Karpas-422 (cell line): ENCODE measurements around the gene CNOT4. TPM values are rescaled to one million over a fixed set of nuclear protein-coding genes. Genes with fewer than 3 reads are reported as not detected.
"Not testable (repeated sequence)": the region's sequence is repeated elsewhere in the genome, so short reads cannot be mapped to it uniquely, and the experiment has no call there.

Experiments
- DNase-seq: peaks from one replicate; pipeline ENCODE4 v3.0.0-alpha.2; 2015
- H2AFZ ChIP-seq: fragments of 200-600 bp; sonication (generic); 2 replicates; pipeline ENCODE4 v1.6.1; 2014; ENCODE audit warnings: antibody characterized with exemption, low read length, mixed read lengths
- H3K27ac ChIP-seq: fragments of 200-600 bp; sonication (generic); 2 replicates; pipeline ENCODE4 v1.5.1; 2014; ENCODE audit warnings: mild to moderate bottlenecking, low read length, moderate library complexity
- H3K27me3 ChIP-seq: fragments of 200-600 bp; sonication (generic); 2 replicates; pipeline ENCODE4 v1.6.1; 2014; ENCODE audit warnings: low read length, mixed read lengths
- H3K36me3 ChIP-seq: fragments of 200-600 bp; sonication (generic); 2 replicates; pipeline ENCODE4 v1.6.1; 2014; ENCODE audit warnings: low read length, mixed read lengths; ENCODE audit not compliant: insufficient read depth
- H3K4me1 ChIP-seq: fragments of 200-600 bp; sonication (generic); 2 replicates; pipeline ENCODE4 v1.6.1; 2014; ENCODE audit warnings: mild to moderate bottlenecking, low read length, mixed read lengths
- H3K4me2 ChIP-seq: fragments of 200-600 bp; sonication (generic); 2 replicates; pipeline ENCODE4 v1.6.1; 2014; ENCODE audit warnings: low read length, low read depth, mild to moderate bottlenecking; ENCODE audit not compliant: poor library complexity, severe bottlenecking
- H3K4me3 ChIP-seq: fragments of 200-600 bp; sonication (generic); 2 replicates; pipeline ENCODE4 v1.5.1; 2014; ENCODE audit warnings: mild to moderate bottlenecking, antibody characterized with exemption, low read length, mixed read lengths
- H3K79me2 ChIP-seq: fragments of 200-600 bp; sonication (generic); 2 replicates; pipeline ENCODE4 v1.6.1; 2014; ENCODE audit warnings: mild to moderate bottlenecking, low read length, mixed read lengths
- H3K9ac ChIP-seq: fragments of 200-600 bp; sonication (generic); 2 replicates; pipeline ENCODE4 v1.6.0; 2014; ENCODE audit warnings: low read length
- H3K9me2 ChIP-seq: fragments of 200-600 bp; sonication (generic), shearing (Covaris generic); replicated peaks from 2 replicates; pipeline ENCODE4 v1.6.0; 2014; ENCODE audit warnings: mild to moderate bottlenecking, low read length, moderate library complexity; ENCODE audit not compliant: insufficient read depth
- H3K9me3 ChIP-seq: fragments of 300-700, 200-600 bp; sonication (generic); 2 replicates; pipeline ENCODE4 v1.6.1; 2014; ENCODE audit warnings: low read length, mixed read lengths
- H4K20me1 ChIP-seq: fragments of 200-600 bp; sonication (generic); 2 replicates; pipeline ENCODE4 v1.6.1; 2014; ENCODE audit warnings: mild to moderate bottlenecking, antibody characterized with exemption, low read length, low read depth; ENCODE audit not compliant: insufficient read depth
- total RNA-seq: library from RNA; depleted of rRNA; stranded (reverse); fragments of >200 nt; shearing (Covaris generic); gene quantifications from 2 replicates; pipeline ENCODE4 v1.2.3, GENCODE V29; 2014; ENCODE audit warnings: low replicate concordance

The CNOT4 gene
- total RNA-seq, 1 experiment from 2014 or later, result 25.9 TPM

- Histone ChIP-seq H3K9me3 (no peaks in the 10 kb centered on the region), H3K9ac (no peak overlapping the region), H3K36me3 (peaks cover 10% of the 10 kb centered on the region; the same call in 1 of the 2 replicates), H2AFZ (no peak overlapping the region), H3K27ac (no peak overlapping the region), H4K20me1 (no peaks in the 10 kb centered on the region), H3K27me3 (no peaks in the 10 kb centered on the region), H3K4me1 (no peaks in the 10 kb centered on the region), H3K4me2 (no peak overlapping the region), H3K79me2 (peaks cover 100% of the 10 kb centered on the region), H3K4me3 (no peak overlapping the region), H3K9me2 (no peaks in the 10 kb centered on the region)
- DNase-seq, result no peak
These were observed 20.1 kb downstream of the CNOT4 start for GRCh38 chr7:135489791-135490190.

DNA sequence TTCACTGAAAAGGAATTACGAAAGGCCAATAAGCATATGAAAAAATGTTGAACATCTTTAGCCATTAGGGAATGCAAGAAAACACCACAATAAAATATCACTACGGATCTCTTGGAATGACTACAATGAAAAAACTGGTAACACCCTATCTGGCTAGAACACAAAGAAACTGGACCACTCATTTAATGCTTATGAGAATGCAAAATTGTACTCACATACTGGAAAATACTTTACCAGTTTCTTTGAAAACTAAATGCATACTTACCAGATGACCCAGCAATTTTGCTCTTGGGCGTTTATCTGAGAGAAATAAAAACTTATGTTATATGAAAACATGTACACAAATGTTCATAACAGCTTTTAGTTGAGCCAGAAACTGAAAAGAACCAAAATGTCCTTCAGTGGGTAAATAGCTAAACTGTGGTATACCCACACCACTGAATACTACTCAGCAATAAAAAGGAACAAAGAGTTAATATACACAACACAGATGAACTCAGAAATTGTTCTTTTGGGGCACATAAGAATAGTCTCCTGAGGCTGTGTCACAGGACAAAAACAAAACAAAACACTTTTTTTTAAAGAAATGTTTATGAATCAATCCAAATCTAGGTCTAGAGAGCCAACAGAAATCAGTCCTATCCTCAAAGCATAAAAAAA lies 23.5 kb downstream of the CNOT4 start:
- no peaks in the 10 kb centered on the region for H3K4me1 ChIP-seq
- no peak for DNase-seq
- H3K27ac ChIP-seq, result no peak overlapping the region
- peaks cover 100% of the 10 kb centered on the region for H3K79me2 ChIP-seq
- no peak overlapping the region for H2AFZ ChIP-seq
- no peaks in the 10 kb centered on the region for H3K9me3 ChIP-seq
- H3K36me3 ChIP-seq, result peaks cover 6% of the 10 kb centered on the region; the same call in 1 of the 2 replicates
- no peaks in the 10 kb centered on the region for H4K20me1 ChIP-seq
- no peak overlapping the region for H3K4me3 ChIP-seq
- H3K9ac ChIP-seq, result no peak overlapping the region
- H3K9me2 ChIP-seq, result no peaks in the 10 kb centered on the region
- no peaks in the 10 kb centered on the region for H3K27me3 ChIP-seq
- H3K4me2 ChIP-seq, result no peak overlapping the region

DNA sequence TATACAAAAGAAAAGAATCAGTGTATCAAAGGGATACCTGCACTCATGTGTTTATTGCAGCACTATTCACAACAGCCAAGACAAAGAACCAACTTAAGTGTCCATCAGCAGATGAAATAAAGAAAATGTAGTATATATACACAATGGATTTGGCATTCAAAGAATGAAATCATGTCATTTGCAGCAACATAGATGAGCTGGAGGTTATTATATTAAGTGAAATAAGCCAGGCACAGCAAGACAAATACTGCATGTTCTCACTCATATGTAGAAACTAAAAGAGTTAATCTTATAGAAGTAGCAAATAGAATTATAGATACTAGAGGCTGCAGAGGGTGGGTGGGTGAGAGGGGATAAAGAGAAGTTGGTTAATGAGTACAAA lies 28.3 kb downstream of the CNOT4 start:
- no peak for DNase-seq
- H3K4me3 ChIP-seq, result no peak overlapping the region
- no peaks in the 10 kb centered on the region for H4K20me1 ChIP-seq
- H3K27ac ChIP-seq, result no peak overlapping the region
- H3K9ac ChIP-seq, result no peak overlapping the region
- H3K4me1 ChIP-seq, result no peaks in the 10 kb centered on the region
- H3K79me2 ChIP-seq, result peaks cover 97% of the 10 kb centered on the region
- no peaks in the 10 kb centered on the region for H3K9me2 ChIP-seq
- H3K36me3 ChIP-seq, result peaks cover 3% of the 10 kb centered on the region; the same call in 1 of the 2 replicates
- H2AFZ ChIP-seq, result no peak overlapping the region
- H3K9me3 ChIP-seq, result no peaks in the 10 kb centered on the region
- no peaks in the 10 kb centered on the region for H3K27me3 ChIP-seq
- H3K4me2 ChIP-seq, result no peak overlapping the region

- H3K4me3 ChIP-seq, result no peak overlapping the region
- no peaks in the 10 kb centered on the region for H3K9me2 ChIP-seq
- no peaks in the 10 kb centered on the region for H4K20me1 ChIP-seq
- H3K79me2 ChIP-seq, result peaks cover 97% of the 10 kb centered on the region
- no peak overlapping the region for H3K27ac ChIP-seq
- no peaks in the 10 kb centered on the region; the same call in 1 of the 2 replicates for H3K36me3 ChIP-seq
- no peaks in the 10 kb centered on the region for H3K27me3 ChIP-seq
- H3K4me2 ChIP-seq, result no peak overlapping the region
- no peaks in the 10 kb centered on the region for H3K4me1 ChIP-seq
- H3K9me3 ChIP-seq, result no peaks in the 10 kb centered on the region
- no peak overlapping the region for H2AFZ ChIP-seq
- DNase-seq, result no peak
- no peak overlapping the region for H3K9ac ChIP-seq
These were observed 28.8 kb downstream of the CNOT4 start for GRCh38 chr7:135480966-135481597.

DNA sequence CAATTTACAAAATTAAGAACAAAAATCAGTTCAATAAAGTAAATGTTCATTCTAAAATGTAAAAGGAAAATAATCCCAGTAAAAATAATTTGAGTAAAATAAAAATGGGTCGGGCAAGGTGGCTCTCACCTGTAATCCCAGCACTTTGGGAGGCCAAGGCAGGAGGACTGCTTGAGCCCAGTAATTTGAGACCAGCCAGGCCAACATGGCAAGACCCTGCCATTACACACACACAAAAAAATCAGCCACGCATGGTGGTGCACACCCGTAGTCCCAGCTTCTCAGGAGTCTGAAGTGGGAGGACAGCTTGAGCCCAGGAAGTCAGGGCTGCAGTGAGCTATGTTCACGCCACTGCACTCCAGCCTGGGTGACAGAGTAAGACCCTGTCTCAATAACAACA lies 34.4 kb downstream of the CNOT4 start:
- Histone ChIP-seq H3K9ac (no peak overlapping the region), H3K9me2 (no peaks in the 10 kb centered on the region), H3K9me3 (no peaks in the 10 kb centered on the region), H3K4me3 (no peak overlapping the region), H3K27ac (no peak overlapping the region), H3K27me3 (no peaks in the 10 kb centered on the region), H4K20me1 (no peaks in the 10 kb centered on the region), H3K36me3 (no peaks in the 10 kb centered on the region), H3K4me1 (peaks cover 10% of the 10 kb centered on the region), H2AFZ (no peak overlapping the region), H3K4me2 (no peak overlapping the region), H3K79me2 (peaks cover 92% of the 10 kb centered on the region)
- DNase-seq, result no peak

DNA sequence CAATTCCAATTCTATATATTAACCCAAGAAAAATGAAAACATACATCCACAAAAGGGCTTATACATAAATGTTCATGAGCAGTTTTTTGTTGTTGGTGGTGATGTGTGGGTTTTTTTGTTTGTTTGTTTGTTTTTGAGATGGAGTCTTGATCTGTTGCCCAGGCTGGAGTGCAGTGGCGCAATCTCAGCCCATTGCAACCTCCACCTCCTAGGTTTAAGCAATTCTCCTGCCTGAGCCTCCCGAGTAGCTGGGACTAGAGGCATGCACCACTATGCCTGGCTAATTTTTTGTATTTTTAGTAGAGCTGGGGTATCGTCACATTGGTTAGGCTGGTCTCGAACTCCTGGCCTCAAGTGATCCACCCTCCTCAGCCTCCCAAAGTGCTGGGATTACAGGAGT lies 40.2 kb downstream of the CNOT4 start:
- H3K9me2 ChIP-seq, H4K20me1 ChIP-seq, H3K36me3 ChIP-seq, H3K4me1 ChIP-seq, H3K27me3 ChIP-seq, H3K9me3 ChIP-seq, H3K4me2 ChIP-seq, H3K27ac ChIP-seq, H3K4me3 ChIP-seq, H3K9ac ChIP-seq, H2AFZ ChIP-seq, DNase-seq: not testable (repeated sequence)
- peaks cover 84% of the 10 kb centered on the region for H3K79me2 ChIP-seq

DNA sequence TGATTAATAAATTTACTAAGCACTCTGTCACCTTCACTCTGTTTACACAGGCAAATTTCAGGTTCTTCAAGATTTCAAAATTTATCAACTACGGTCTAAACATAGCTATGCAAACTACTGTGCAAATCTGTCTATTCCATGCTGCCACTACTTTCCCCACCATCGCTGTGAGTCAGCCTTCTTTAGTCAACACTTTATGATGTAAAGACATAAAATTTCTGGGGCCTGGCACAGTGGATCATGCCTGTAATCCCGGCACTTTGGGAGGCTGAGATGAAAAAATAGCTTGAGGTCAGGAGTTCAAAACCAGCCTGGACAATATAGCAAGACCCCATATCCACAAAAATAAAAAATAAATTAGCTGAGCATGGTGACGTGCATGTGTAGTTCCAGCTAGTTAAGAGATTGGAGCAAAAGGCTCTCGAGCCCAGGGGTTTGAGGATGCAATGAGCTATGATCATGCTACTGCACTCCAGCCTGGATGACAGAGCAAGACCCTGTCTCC lies 42.6 kb downstream of the CNOT4 start:
- Histone ChIP-seq H3K4me2 (no peak overlapping the region), H3K27me3 (no peaks in the 10 kb centered on the region), H3K27ac (no peak overlapping the region), H3K4me1 (peaks cover 17% of the 10 kb centered on the region), H4K20me1 (no peaks in the 10 kb centered on the region), H3K4me3 (no peak overlapping the region), H3K79me2 (peaks cover 86% of the 10 kb centered on the region), H3K9me3 (no peaks in the 10 kb centered on the region), H2AFZ (no peak overlapping the region), H3K9me2 (no peaks in the 10 kb centered on the region), H3K9ac (no peak overlapping the region), H3K36me3 (no peaks in the 10 kb centered on the region)
- no peak for DNase-seq

- H3K4me3 ChIP-seq, result no peak overlapping the region
- H3K4me2 ChIP-seq, result no peak overlapping the region
- DNase-seq, result no peak
- H3K4me1 ChIP-seq, result peaks cover 19% of the 10 kb centered on the region
- no peaks in the 10 kb centered on the region for H3K27me3 ChIP-seq
- no peaks in the 10 kb centered on the region for H3K9me2 ChIP-seq
- no peak overlapping the region for H3K9ac ChIP-seq
- H3K27ac ChIP-seq, result no peak overlapping the region
- no peaks in the 10 kb centered on the region for H4K20me1 ChIP-seq
- H3K79me2 ChIP-seq, result peaks cover 89% of the 10 kb centered on the region
- H3K9me3 ChIP-seq, result no peaks in the 10 kb centered on the region
- H2AFZ ChIP-seq, result no peak overlapping the region
- H3K36me3 ChIP-seq, result no peaks in the 10 kb centered on the region
These were observed 43.3 kb downstream of the CNOT4 start for GRCh38 chr7:135466442-135467206.
